ENCODE results near the gene CACNG4. TPM values are rescaled to one million over a fixed set of nuclear protein-coding genes. Genes with fewer than 3 reads are reported as not detected.

The CACNG4 gene
- total RNA-seq, 4 donors from 2014 or later: 1.7 to 12.5 (median 2.9) TPM

DNA sequence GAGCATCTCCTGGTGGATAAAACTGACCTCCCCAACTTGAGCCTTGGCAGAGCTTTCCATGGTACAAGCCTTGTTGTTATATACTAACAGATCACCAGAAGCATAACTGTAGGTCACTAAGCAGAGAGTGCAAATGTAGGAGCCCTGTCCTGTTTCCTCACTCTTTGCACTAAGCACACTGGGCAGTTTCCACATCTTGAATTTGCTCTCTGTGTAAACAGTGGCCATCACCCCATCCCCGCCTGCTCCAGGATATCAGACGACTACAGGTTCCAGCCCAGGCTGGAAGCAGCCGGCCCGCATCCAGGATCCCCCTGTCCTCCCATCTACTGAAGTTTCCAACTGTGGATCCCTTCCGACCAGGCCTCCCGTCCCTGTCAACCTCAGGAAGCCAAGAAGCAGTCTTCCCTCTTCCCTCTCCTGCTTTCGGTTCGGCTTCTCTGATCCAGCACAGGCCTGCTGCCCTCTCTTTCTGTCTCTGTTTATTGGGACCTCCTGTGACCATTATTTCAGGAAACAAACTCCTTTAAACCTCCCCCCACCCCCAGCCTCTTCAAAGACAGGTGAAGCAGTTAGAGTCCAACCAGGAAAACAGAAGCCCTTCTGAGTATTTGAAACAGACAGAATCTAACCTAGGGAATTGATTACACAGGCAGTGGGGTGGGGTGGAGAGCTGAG lies 22.6 kb upstream of the CACNG4 start:
- intact Hi-C loops (cut with DNase I): no loop called here
- Histone ChIP-seq H3K36me3 (no peaks in the 10 kb centered on the region), H3K27ac (replicated peaks in 1 of 4) (no peak overlapping the region), H3K4me1 (peaks cover 0 to 21% (median 16%) of the 10 kb centered on the region in 4 donors), H3K27me3 (peaks cover 0 to 32% (median 1%) of the 10 kb centered on the region in 4 donors), H3K4me3 (no peak overlapping the region), H3K9me3 (no peaks in the 10 kb centered on the region)
- no peak for TF ChIP-seq POLR2AphosphoS5 (IDR thresholded peaks at IDR 0.05)
- TF ChIP-seq, protein P1, sequence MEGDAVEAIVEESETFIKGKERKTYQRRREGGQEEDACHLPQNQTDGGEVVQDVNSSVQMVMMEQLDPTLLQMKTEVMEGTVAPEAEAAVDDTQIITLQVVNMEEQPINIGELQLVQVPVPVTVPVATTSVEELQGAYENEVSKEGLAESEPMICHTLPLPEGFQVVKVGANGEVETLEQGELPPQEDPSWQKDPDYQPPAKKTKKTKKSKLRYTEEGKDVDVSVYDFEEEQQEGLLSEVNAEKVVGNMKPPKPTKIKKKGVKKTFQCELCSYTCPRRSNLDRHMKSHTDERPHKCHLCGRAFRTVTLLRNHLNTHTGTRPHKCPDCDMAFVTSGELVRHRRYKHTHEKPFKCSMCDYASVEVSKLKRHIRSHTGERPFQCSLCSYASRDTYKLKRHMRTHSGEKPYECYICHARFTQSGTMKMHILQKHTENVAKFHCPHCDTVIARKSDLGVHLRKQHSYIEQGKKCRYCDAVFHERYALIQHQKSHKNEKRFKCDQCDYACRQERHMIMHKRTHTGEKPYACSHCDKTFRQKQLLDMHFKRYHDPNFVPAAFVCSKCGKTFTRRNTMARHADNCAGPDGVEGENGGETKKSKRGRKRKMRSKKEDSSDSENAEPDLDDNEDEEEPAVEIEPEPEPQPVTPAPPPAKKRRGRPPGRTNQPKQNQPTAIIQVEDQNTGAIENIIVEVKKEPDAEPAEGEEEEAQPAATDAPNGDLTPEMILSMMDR (IDR thresholded peaks at IDR 0.05): no peak
- no peak for TF ChIP-seq EP300 (IDR thresholded peaks at IDR 0.05)
- TF ChIP-seq POLR2A (IDR thresholded peaks at IDR 0.05; ENCODE audit: low read depth): no peak
- WGBS: 74% methylated on average over 8 of the region's 8 CpGs
- DNase-seq (ENCODE audit: extremely low spot score): no peak

DNA sequence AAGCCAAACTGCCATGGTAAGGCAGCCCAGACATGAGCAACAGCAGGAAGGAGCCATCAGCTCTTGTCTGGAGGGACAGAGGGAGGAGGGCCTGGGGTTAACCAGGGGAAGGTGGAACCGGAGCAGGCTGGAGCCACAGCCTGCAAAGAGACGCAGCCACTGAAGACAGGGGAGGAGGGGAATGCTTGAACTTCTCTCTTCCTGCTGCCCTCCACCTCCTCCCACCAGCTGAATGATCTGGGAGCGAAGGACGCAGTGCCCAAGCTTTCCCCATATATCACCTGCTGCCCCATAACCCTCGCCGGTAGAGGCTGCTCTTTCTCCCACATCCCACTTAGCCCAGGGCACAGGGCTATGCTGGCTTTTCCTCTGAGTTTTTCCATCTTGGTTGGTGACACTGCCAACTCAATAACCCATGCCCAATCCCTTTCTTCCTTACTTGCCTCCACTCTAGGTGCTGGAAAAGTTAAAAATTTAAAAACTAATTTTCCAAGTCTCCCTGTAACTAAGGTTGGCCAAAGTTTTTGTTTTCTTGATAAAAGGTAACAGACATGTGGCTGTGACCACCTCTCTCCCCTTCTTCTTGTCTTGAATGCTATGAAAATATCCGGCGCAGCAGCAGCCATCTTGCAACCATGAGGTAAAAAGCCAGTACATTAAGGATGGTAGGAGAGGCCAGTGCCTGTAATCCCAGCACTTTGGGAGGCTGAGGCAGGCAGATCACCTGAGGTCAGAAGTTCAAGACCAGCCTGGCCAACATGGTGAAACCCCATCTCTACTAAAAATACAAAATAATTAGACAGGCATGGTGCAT lies 21.8 kb upstream of the CACNG4 start:
- intact Hi-C loops (cut with DNase I): no loop called here
- no peak for DNase-seq (ENCODE audit: extremely low spot score)
- WGBS: 75% methylated on average over 8 of the region's 8 CpGs

DNA sequence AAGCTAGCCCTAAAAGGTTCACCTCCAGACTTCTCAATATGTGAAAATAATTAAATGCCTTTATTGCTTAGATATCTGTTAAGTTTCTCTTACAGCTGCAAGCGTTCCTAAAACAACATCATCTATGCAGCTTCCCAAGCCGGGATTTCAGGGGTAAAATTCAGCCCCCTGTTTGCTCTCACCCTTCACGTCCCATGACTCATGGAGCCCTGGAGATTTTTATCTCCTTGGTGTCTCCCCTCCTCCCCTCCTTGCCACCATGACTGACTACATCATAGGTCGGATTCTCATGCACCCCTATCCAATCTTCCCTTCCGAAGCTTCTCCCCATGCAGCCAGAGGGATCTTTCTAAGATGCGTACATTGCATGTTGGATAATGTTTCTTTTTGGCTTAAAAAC lies 21.0 kb upstream of the CACNG4 start:
- Histone ChIP-seq H3K4me3 (no peak overlapping the region), H3K4me1 (peaks cover 0 to 21% (median 16%) of the 10 kb centered on the region in 4 donors), H3K27me3 (peaks cover 0 to 32% (median 1%) of the 10 kb centered on the region in 4 donors), H3K9me3 (no peaks in the 10 kb centered on the region), H3K27ac (replicated peaks in 1 of 4) (no peak overlapping the region), H3K36me3 (no peaks in the 10 kb centered on the region)
- TF ChIP-seq EP300 (IDR thresholded peaks at IDR 0.05) (no peak), POLR2A (IDR thresholded peaks at IDR 0.05; ENCODE audit: low read depth) (no peak), POLR2AphosphoS5 (IDR thresholded peaks at IDR 0.05) (no peak)
- TF ChIP-seq, protein P1 (IDR thresholded peaks at IDR 0.05): no peak
- DNase-seq (ENCODE audit: extremely low spot score): no peak
- intact Hi-C loops (cut with DNase I): no loop called here
- 81% methylated on average over 6 of the region's 6 CpGs for WGBS

More for the DNA sequence above, 21.8 kb upstream of the CACNG4 start:
- peaks cover 0 to 35% (median 1%) of the 10 kb centered on the region in 4 donors for H3K27me3 ChIP-seq
- no peaks in the 10 kb centered on the region for H3K9me3 ChIP-seq
- no peak overlapping the region for H3K4me3 ChIP-seq
- peaks cover 0 to 21% (median 16%) of the 10 kb centered on the region in 4 donors for H3K4me1 ChIP-seq
- no peaks in the 10 kb centered on the region for H3K36me3 ChIP-seq
- no peak overlapping the region for H3K27ac ChIP-seq (replicated peaks in 1 of 4)
- TF ChIP-seq EP300 (IDR thresholded peaks at IDR 0.05) (no peak), POLR2A (IDR thresholded peaks at IDR 0.05; ENCODE audit: low read depth) (no peak), POLR2AphosphoS5 (IDR thresholded peaks at IDR 0.05) (no peak)
- TF ChIP-seq, protein P1 (IDR thresholded peaks at IDR 0.05): no peak

DNA sequence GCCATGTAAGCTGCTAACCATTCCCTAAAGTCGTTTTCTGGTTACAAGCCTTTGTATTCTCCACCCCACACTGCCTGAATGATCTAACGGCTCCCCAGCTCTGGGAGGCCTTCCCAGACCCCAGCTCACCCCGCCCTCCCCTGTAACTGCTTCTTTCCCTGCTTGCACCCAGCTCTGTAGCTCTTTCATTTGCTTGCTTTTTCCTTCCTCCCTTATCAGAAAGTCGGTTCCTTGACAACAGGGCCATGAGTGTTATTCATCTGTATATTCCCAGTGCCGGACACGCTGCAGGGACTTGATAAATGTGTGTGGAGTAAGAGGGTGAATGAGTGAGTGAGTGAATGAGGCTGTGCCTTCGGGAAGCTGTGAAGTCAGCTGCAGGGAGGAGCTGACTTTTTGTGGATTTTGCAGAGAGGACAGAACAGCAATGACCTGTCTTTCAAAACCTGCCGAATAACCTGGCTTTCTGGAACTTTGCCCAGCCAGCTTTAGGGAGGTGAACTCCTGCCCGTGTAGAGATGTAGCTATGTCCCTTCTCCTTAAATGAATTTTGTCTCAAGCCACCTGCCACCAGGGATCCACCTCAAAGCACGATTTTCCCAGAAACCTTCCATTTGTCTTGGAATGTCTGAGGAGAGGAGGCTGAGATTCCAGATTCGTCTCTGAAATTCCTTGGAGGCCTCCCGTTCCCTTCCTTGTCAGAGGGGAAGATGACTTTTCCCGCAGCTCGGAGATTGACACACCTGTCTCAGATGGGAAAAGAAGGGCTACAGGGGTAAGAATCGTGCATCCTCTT lies 20.0 kb upstream of the CACNG4 start:
- no peak for DNase-seq (ENCODE audit: extremely low spot score)
- H3K9me3 ChIP-seq: no peaks in the 10 kb centered on the region
- intact Hi-C loops (cut with DNase I): no loop called here
- no peaks in the 10 kb centered on the region for H3K36me3 ChIP-seq
- H3K27ac ChIP-seq (replicated peaks in 1 of 4): no peak overlapping the region
- peaks cover 0 to 21% (median 16%) of the 10 kb centered on the region in 4 donors for H3K4me1 ChIP-seq
- TF ChIP-seq POLR2A (IDR thresholded peaks at IDR 0.05; ENCODE audit: low read depth) (no peak), EP300 (IDR thresholded peaks at IDR 0.05) (no peak), POLR2AphosphoS5 (IDR thresholded peaks at IDR 0.05) (no peak)
- TF ChIP-seq, protein P1 (IDR thresholded peaks at IDR 0.05): no peak
- H3K27me3 ChIP-seq: peaks cover 0 to 21% (median under 1%) of the 10 kb centered on the region in 4 donors
- H3K4me3 ChIP-seq: no peak overlapping the region
- 34% methylated on average over 15 of the region's 15 CpGs for WGBS

Measured in esophagus muscularis mucosa (tissue), 4 donors.